Heart left ventricle (tissue), 13 donors: ENCODE results near the gene FA2H.

Experiments
- CTCF ChIP-seq, 12 donors: fragments of 200-600 bp; sonication (generic) in 4 of 12; IDR thresholded peaks; one replicate each; pipeline versions ENCODE4 v1.5.0 to v1.8.0; 2018 to 2022; ENCODE audit warnings: antibody characterized with exemption in 12 of 12, mild to moderate bottlenecking in 5 of 12
- POLR2A ChIP-seq, 2 donors: fragments of 450-650 bp; IDR thresholded peaks; one replicate each; pipeline ENCODE4 v1.6.1; 2017; ENCODE audit warnings: antibody characterized with exemption in 2 of 2, mild to moderate bottlenecking in 2 of 2, moderate library complexity in 2 of 2
- donor health status: ischemic (EF 13 %, LVEDD 7.1; RV severe dilation, severe dysfunction).
- donor health status: DM: no; HTN: yes; CAD: no.
- donor health status: DM: no; HTN: no; CAD: no.
- donor health status: ischemic (EF 25% LVEDD 6.9; RV normal size, moderate dysfunction).
- donor health status: ischemic (EF 25% LVEDD 5.7; RV mildly dilated, moderate dysfunction).
- donor health status: ischemic (EF 35%, LVEDD 5.7; RV mildly dilated, moderate dysfunction).
- donor health status: nonischemic (EF 11% LVEDD 7.7; RV severe dilation, severe dysfunction).
- donor health status: DM: yes; HTN: yes; CAD: no.
- donor health status: PGD.
- donor health status: ischemic (EF 29% LVEDD 5.4; RV normal size, mild dysfunction).
- donor health status: nonischemic (EF 23%, LVEDD 6.1; RV moderate dilation, normal function).

DNA sequence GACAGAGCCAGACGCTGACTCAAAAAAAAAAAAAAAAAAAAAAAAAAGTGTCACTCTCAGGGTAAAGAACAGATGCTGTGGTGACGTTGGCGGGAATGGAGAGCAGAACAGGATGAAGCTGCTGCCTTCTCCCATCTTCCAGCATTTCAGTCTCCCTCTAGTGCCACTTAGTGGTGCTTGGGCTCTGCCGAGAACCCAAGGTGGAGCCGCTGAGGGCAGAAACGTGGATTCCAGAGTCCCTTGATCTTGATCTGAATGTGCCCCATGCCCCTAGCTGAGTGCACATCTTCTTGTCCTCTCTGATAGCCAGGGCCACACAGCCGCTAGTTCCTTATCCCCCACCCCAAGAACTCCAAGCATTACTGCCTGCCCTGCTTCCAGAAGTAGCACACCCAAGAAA lies 43.2 kb upstream of the FA2H start:
- TF ChIP-seq CTCF (IDR thresholded peaks at IDR 0.05) (no peak), POLR2A (IDR thresholded peaks at IDR 0.05) (no peak)
